Lower leg skin (tissue), 3 donors: ENCODE measurements around the gene KCTD20.
"Not testable (repeated sequence)": the region's sequence is repeated elsewhere in the genome, so short reads cannot be mapped to it uniquely, and the experiment has no call there.

Source experiments
- CTCF ChIP-seq, 3 donors: fragments of 450-650 bp; IDR thresholded peaks; one replicate each; pipeline ENCODE4 v1.5.1; 2016; ENCODE audit warnings: antibody characterized with exemption in 3 of 3, mild to moderate bottlenecking in 3 of 3, moderate library complexity in 2 of 3
- POLR2A ChIP-seq, 2 donors: fragments of 450-650 bp; IDR thresholded peaks; one replicate each; pipeline ENCODE4 v1.6.1; 2016 to 2017; ENCODE audit warnings: antibody characterized with exemption in 2 of 2, mild to moderate bottlenecking in 1 of 2, moderate library complexity in 1 of 2

- TF ChIP-seq CTCF, POLR2A (IDR thresholded peaks at IDR 0.05): not testable (repeated sequence)
Observed at GRCh38 chr6:36409718-36410117, 33.1 kb upstream of the KCTD20 start.
